ENCODE data around the gene LRRC38. TPM values are rescaled to one million over a fixed set of nuclear protein-coding genes. Genes with fewer than 3 reads are reported as not detected.

Gene LRRC38
- total RNA-seq, 1 donor from 2014 or later, result not detected

DNA sequence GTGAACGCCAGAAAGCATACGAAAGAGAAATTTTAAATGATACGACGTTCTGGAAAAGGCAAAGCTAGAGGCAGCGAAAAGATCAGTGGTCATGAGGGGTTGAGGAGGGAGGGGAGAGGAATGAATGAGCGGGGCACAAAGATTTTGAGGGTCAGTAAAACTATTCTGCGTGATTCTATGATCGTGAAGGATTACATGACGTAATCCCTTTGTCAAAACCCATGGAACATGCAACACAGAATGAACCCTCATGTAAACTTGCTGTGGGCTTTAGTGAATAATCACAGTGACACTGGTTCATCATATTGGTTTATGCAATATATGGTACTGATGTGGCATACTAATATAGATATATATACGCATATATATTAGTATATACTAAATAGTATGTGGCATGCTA lies 13.0 kb downstream of the LRRC38 start:
- Histone ChIP-seq H3K36me3 (ENCODE audit: control insufficient read depth, insufficient read depth, low read length) (no peaks in the 10 kb centered on the region), H3K27me3 (ENCODE audit: control insufficient read depth, insufficient read depth, low read length) (no peaks in the 10 kb centered on the region), H3K4me3 (ENCODE audit: low read depth, low read length) (no peak overlapping the region)
- FAIRE-seq (no peak), DNase-seq (ENCODE audit: low read depth) (no peak)
- TF ChIP-seq, protein P1, sequence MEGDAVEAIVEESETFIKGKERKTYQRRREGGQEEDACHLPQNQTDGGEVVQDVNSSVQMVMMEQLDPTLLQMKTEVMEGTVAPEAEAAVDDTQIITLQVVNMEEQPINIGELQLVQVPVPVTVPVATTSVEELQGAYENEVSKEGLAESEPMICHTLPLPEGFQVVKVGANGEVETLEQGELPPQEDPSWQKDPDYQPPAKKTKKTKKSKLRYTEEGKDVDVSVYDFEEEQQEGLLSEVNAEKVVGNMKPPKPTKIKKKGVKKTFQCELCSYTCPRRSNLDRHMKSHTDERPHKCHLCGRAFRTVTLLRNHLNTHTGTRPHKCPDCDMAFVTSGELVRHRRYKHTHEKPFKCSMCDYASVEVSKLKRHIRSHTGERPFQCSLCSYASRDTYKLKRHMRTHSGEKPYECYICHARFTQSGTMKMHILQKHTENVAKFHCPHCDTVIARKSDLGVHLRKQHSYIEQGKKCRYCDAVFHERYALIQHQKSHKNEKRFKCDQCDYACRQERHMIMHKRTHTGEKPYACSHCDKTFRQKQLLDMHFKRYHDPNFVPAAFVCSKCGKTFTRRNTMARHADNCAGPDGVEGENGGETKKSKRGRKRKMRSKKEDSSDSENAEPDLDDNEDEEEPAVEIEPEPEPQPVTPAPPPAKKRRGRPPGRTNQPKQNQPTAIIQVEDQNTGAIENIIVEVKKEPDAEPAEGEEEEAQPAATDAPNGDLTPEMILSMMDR (IDR thresholded peaks at IDR 0.05; ENCODE audit: insufficient read depth, low read length, severe bottlenecking), result no peak

DNA sequence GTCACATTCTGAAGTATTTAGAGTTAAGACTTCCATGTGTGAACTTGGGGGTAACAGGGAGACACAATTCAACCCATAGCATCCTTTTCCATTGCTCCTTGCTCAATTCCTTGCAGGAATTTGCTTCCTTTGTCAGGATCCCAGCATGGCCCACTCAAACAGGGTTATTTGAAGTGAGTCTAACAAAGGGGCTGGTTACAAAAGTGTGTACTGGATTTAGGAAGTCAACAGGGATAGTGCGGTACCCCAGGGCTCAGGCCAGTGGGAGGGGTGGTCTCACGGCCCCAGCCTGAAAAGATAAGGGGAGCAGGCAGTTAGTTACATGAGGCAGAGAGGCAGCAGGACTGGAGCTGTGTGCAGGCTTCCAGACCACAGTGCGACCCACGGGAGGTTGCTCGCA lies 14.4 kb downstream of the LRRC38 start:
- no peak overlapping the region for H3K4me3 ChIP-seq (ENCODE audit: low read depth, low read length)
- peak; percentile 68 for FAIRE-seq
- DNase-seq (ENCODE audit: low read depth), result no peak
- H3K27me3 ChIP-seq (ENCODE audit: control insufficient read depth, insufficient read depth, low read length), result no peaks in the 10 kb centered on the region
- H3K36me3 ChIP-seq (ENCODE audit: control insufficient read depth, insufficient read depth, low read length), result no peaks in the 10 kb centered on the region
- TF ChIP-seq, protein P1 (IDR thresholded peaks at IDR 0.05; ENCODE audit: insufficient read depth, low read length, severe bottlenecking), result no peak

DNA sequence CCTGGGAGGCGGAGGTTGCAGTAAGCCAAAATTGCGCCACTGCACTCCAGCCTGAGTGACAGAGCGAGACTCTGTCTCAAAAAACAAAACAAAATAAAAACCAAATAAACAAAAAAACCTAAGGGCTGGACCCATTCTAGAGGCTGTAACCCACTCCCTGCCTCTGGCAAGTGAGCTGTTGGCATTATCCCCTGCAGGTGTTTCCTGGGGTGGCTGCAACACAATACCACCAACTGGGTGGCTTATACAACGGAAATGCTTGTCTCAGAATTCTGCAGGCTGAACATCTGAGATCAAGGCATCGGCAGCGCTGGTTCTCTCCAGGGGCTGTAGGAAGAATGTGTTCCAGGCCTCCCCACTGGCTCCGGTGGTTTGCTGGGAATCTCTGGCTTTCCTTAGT lies 15.2 kb downstream of the LRRC38 start:
- H3K27me3 ChIP-seq (ENCODE audit: control insufficient read depth, insufficient read depth, low read length), result no peaks in the 10 kb centered on the region
- no peak for DNase-seq (ENCODE audit: low read depth)
- no peaks in the 10 kb centered on the region for H3K36me3 ChIP-seq (ENCODE audit: control insufficient read depth, insufficient read depth, low read length)
- TF ChIP-seq, protein P1 (IDR thresholded peaks at IDR 0.05; ENCODE audit: insufficient read depth, low read length, severe bottlenecking), result no peak
- no peak overlapping the region for H3K4me3 ChIP-seq (ENCODE audit: low read depth, low read length)
- FAIRE-seq, result no peak

DNA sequence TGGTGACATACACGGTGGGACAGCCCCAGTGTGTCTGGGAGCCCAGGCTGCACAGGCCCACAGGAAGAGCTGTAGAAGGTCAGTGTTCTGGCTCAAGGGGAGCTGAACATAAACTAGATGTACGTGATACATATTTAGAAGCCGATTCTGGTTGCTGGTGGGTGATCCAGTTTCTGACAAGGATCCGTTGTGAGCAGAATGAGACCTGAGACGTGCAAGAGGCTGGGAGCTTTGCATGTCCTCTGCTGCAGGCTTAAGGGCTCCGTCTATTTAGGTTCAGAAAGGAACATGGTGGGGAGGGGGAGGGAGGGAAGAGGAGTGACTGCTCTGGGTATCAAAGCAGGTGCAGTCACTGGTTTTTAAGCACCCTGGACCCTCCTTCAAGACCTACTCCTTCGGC lies 18.6 kb downstream of the LRRC38 start:
- no peaks in the 10 kb centered on the region for H3K36me3 ChIP-seq (ENCODE audit: control insufficient read depth, insufficient read depth, low read length)
- H3K4me3 ChIP-seq (ENCODE audit: low read depth, low read length), result no peak overlapping the region
- DNase-seq (ENCODE audit: low read depth) (no peak), FAIRE-seq (no peak)
- TF ChIP-seq, protein P1 (IDR thresholded peaks at IDR 0.05; ENCODE audit: insufficient read depth, low read length, severe bottlenecking), result no peak
- no peaks in the 10 kb centered on the region for H3K27me3 ChIP-seq (ENCODE audit: control insufficient read depth, insufficient read depth, low read length)

DNA sequence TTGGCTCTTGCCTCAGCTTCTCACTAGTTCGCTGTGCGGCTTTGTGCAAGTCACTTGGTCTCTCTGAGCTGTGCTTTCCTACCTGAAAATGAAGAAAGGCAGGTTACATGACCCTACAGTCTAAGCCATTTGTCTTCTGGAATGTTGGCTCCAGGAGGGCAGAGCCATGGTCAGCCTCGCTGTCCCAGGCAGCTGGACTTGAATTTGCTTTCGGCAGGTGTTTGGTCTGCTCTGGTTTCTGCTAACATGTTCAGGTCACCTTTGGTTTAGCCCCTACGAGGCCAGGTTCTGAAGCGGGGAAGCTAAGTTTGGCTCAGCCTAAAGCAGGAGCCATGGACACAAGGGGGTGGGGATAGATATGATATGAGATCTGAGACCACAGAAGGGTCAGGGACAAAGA lies 19.1 kb downstream of the LRRC38 start:
- Histone ChIP-seq H3K27me3 (ENCODE audit: control insufficient read depth, insufficient read depth, low read length) (no peaks in the 10 kb centered on the region), H3K36me3 (ENCODE audit: control insufficient read depth, insufficient read depth, low read length) (no peaks in the 10 kb centered on the region), H3K4me3 (ENCODE audit: low read depth, low read length) (no peak overlapping the region)
- FAIRE-seq (no peak), DNase-seq (ENCODE audit: low read depth) (no peak)
- TF ChIP-seq, protein P1 (IDR thresholded peaks at IDR 0.05; ENCODE audit: insufficient read depth, low read length, severe bottlenecking), result no peak

DNA sequence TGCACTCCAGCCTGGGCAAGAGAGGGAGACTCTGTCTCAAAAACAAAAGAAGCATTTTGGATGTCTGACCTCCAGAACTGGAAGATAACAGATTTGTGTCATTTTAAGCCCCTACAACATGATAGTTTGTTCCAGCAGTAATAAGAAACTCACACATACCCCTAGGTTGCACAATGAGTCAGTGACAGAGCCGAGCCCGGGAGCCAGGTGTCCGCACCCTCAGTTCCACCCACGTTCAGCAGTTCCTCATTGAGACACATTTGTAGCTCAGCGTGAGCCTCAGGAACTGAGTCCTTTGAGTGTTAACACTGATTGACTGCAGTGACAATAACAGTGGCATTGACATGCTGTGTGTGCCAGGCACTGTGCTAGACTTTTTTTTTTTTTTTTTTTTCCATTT lies 19.8 kb downstream of the LRRC38 start:
- no peaks in the 10 kb centered on the region for H3K27me3 ChIP-seq (ENCODE audit: control insufficient read depth, insufficient read depth, low read length)
- DNase-seq (ENCODE audit: low read depth), result no peak
- no peak for FAIRE-seq
- no peak overlapping the region for H3K4me3 ChIP-seq (ENCODE audit: low read depth, low read length)
- TF ChIP-seq, protein P1 (IDR thresholded peaks at IDR 0.05; ENCODE audit: insufficient read depth, low read length, severe bottlenecking), result no peak
- no peaks in the 10 kb centered on the region for H3K36me3 ChIP-seq (ENCODE audit: control insufficient read depth, insufficient read depth, low read length)

Data from bronchial epithelial cell (primary cell).